GM10266 (cell line): Measurements from ENCODE around the gene MADD.

ENCODE experiments used
- DNase-seq: peaks from one replicate; pipeline ENCODE4 v3.0.0; 2012; ENCODE audit errors: extremely low spot score
- CTCF ChIP-seq: IDR thresholded peaks from 2 replicates; pipeline ENCODE4 v1.5.1; 2012; ENCODE audit warnings: mild to moderate bottlenecking, low read depth; ENCODE audit not compliant: control insufficient read depth, insufficient read depth; ENCODE audit errors: missing control alignments

The MADD gene

GRCh38 chr11:47329431-47329986, 59.6 kb downstream of the MADD start:
- no peak for TF ChIP-seq CTCF
- DNase-seq = no peak

GRCh38 chr11:47329987-47330931, 60.3 kb downstream of the MADD start:
- DNase-seq = no peak
- no peak for TF ChIP-seq CTCF

- no peak for DNase-seq
- TF ChIP-seq CTCF = no peak
Observed at GRCh38 chr11:47331454-47332302, 61.7 kb downstream of the MADD start.

GRCh38 chr11:47332303-47332711, 62.4 kb downstream of the MADD start:
- DNase-seq = no peak
- TF ChIP-seq CTCF = no peak

- no peak for TF ChIP-seq CTCF
- DNase-seq = no peak
Observed at GRCh38 chr11:47332791-47333525, 63.0 kb downstream of the MADD start.

GRCh38 chr11:47333526-47333845, 63.6 kb downstream of the MADD start:
- no peak for DNase-seq
- no peak for TF ChIP-seq CTCF
